NB4 (cell line): ENCODE data around the gene NEO1.

Experiments used
- POLR2A ChIP-seq: IDR thresholded peaks from 2 replicates; pipeline ENCODE4 v1.6.1; 2011; ENCODE audit warnings: mild to moderate bottlenecking; ENCODE audit not compliant: insufficient read length; ENCODE audit errors: extremely low read depth
- TF ChIP-seq, protein P1 (sequence below): IDR thresholded peaks from one replicate; pipeline ENCODE4 v1.5.1; 2012; ENCODE audit warnings: low read depth, low read length

DNA sequence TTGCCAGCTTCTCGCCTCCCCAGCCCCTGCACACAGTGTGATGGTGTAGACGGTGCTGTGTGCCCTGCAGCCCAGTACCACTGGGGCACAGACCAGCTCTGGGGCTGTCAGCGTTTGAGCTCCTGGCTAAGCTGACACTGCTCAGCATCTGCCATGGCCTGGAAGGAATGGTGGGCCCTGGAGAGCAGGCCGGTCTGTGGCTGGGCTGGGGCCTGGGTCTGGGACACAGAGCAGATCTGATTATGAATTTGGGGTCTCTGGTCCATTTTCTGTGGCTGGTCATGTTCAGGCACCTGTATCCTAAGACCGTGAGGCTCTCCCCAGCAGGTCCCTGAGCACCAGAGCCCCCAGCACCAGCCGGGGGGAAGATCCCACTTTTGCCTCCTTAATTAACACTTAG is 281.8 kb downstream of the NEO1 start:
- TF ChIP-seq, protein P1, sequence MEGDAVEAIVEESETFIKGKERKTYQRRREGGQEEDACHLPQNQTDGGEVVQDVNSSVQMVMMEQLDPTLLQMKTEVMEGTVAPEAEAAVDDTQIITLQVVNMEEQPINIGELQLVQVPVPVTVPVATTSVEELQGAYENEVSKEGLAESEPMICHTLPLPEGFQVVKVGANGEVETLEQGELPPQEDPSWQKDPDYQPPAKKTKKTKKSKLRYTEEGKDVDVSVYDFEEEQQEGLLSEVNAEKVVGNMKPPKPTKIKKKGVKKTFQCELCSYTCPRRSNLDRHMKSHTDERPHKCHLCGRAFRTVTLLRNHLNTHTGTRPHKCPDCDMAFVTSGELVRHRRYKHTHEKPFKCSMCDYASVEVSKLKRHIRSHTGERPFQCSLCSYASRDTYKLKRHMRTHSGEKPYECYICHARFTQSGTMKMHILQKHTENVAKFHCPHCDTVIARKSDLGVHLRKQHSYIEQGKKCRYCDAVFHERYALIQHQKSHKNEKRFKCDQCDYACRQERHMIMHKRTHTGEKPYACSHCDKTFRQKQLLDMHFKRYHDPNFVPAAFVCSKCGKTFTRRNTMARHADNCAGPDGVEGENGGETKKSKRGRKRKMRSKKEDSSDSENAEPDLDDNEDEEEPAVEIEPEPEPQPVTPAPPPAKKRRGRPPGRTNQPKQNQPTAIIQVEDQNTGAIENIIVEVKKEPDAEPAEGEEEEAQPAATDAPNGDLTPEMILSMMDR = no peak
- TF ChIP-seq POLR2A = no peak
